Lung (tissue), 12 donors: ENCODE results near the gene MAP10. TPM values are rescaled to one million over a fixed set of nuclear protein-coding genes. Genes with fewer than 3 reads are reported as not detected.

ENCODE experiments used
- ATAC-seq: fragments of 200-7000 bp; cut with Tn5 transposase; one replicate; pipeline ENCODE4 v1.9.1; 2020; ENCODE audit warnings: moderate number of reproducible peaks; ENCODE audit not compliant: insufficient read depth, low FRiP score
- DNase-seq, 3 donors: peaks; one replicate each; pipeline ENCODE4 v3.0.0-alpha.2; 2013 to 2017
- H3K27ac ChIP-seq, 2 donors: one replicate each; pipeline ENCODE4 v1.5.1; 2013; ENCODE audit warnings: mild to moderate bottlenecking in 2 of 2, moderate library complexity in 2 of 2, control low read depth in 1 of 2, inconsistent platforms in 1 of 2, low read depth in 1 of 2, low read length in 1 of 2
- H3K27me3 ChIP-seq, 3 donors: one replicate each; pipeline ENCODE4 v1.5.1; 2013; ENCODE audit warnings: low read length in 2 of 3; ENCODE audit not compliant: control insufficient read depth in 3 of 3, insufficient read depth in 3 of 3
- H3K36me3 ChIP-seq, 4 donors: one replicate each; pipeline ENCODE4 v1.5.1; 2013; ENCODE audit warnings: low read length in 4 of 4, mild to moderate bottlenecking in 1 of 4, moderate library complexity in 1 of 4; ENCODE audit not compliant: control insufficient read depth in 4 of 4, insufficient read depth in 4 of 4
- H3K4me1 ChIP-seq, 5 donors: one replicate each; pipeline ENCODE4 v1.5.1; 2013; ENCODE audit warnings: low read length in 5 of 5, mild to moderate bottlenecking in 2 of 5, moderate library complexity in 1 of 5; ENCODE audit not compliant: control insufficient read depth in 5 of 5, insufficient read depth in 5 of 5
- H3K4me3 ChIP-seq: one replicate; pipeline ENCODE4 v1.5.1; 2013; ENCODE audit warnings: mild to moderate bottlenecking, control low read depth, moderate library complexity
- H3K9ac ChIP-seq, 2 donors: one replicate each; pipeline ENCODE4 v1.5.1; 2013; ENCODE audit warnings: low read length in 2 of 2, control low read depth in 1 of 2; ENCODE audit not compliant: insufficient read depth in 1 of 2
- H3K9me3 ChIP-seq, 4 donors: one replicate each; pipeline ENCODE4 v1.5.1; 2013; ENCODE audit warnings: low read length in 3 of 4, mild to moderate bottlenecking in 1 of 4, moderate library complexity in 1 of 4; ENCODE audit not compliant: control insufficient read depth in 4 of 4, insufficient read depth in 3 of 4
- WGBS, 2 donors: extraction: QIAGEN DNeasy Blood & Tissue Kit; methylation state at CpG; one replicate each; pipeline ENCODE4 v1.1.7; 2013; 5-methylcytosine and 5-hydroxymethylcytosine counted together
- polyA plus RNA-seq, 2 donors: library from polyadenylated mRNA; stranded (reverse); fragments of 200-250 nt; gene quantifications; one replicate each; pipeline ENCODE4 v1.2.1, GENCODE V29; 2013
- total RNA-seq, 2 donors: library from RNA; depleted of rRNA in 1 of 2; stranded (reverse); fragments of >200 nt in 1 of 2; gene quantifications; one replicate each; pipeline ENCODE4 v1.2.1, GENCODE V29; 2014 to 2021
- TF ChIP-seq, protein P1 (sequence below): IDR thresholded peaks from 2 replicates; pipeline ENCODE4 v1.5.1; 2012; ENCODE audit warnings: mild to moderate bottlenecking; ENCODE audit errors: control extremely low read depth, extremely low read depth
- donor health status: control.
- donor health status: control.
- donor health status: Bipolar disorder and iron deficiency.
- donor health status: healthy.
- donor health status: DM: yes; HTN: yes; CAD: no.

MAP10 gene
- total and polyA plus RNA-seq, 4 donors = 0.57 to 3.0 (median 2.1) TPM

DNA sequence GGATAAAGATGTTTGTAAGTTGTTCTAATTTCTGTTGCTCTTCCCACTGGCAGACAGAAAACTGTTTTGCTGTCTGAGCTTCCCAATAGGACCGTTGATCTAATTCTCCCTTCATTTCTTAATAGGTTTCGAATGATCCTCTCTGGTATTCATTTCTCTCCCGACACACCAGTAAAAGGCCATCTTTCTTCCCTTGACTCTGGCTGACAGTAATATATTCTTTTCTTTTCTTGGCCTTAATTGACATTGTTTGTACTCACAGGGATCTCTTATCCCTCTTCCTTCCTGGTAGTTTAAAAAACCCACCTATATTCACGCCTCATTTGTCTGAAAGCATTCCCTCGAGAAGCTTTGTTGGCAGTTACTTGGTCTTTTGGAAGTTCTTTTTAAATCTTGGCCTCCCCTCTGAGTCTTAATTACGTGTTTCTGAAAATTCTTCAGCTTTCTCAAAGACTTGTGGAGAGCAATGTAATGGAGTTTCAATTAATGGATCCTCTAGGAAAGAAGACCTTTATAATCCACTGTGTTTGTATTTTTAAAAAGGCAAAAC is 40.3 kb downstream of the MAP10 start:
- Histone ChIP-seq H3K36me3 (no peaks in the 10 kb centered on the region), H3K27ac (no peak overlapping the region), H3K9me3 (peaks cover 0 to 5% (median 3%) of the 10 kb centered on the region in 4 donors), H3K9ac (no peak overlapping the region), H3K4me3 (no peak overlapping the region), H3K4me1 (peaks cover 0 to 11% (median 0%) of the 10 kb centered on the region in 5 donors), H3K27me3 (no peaks in the 10 kb centered on the region)
- TF ChIP-seq, protein P1, sequence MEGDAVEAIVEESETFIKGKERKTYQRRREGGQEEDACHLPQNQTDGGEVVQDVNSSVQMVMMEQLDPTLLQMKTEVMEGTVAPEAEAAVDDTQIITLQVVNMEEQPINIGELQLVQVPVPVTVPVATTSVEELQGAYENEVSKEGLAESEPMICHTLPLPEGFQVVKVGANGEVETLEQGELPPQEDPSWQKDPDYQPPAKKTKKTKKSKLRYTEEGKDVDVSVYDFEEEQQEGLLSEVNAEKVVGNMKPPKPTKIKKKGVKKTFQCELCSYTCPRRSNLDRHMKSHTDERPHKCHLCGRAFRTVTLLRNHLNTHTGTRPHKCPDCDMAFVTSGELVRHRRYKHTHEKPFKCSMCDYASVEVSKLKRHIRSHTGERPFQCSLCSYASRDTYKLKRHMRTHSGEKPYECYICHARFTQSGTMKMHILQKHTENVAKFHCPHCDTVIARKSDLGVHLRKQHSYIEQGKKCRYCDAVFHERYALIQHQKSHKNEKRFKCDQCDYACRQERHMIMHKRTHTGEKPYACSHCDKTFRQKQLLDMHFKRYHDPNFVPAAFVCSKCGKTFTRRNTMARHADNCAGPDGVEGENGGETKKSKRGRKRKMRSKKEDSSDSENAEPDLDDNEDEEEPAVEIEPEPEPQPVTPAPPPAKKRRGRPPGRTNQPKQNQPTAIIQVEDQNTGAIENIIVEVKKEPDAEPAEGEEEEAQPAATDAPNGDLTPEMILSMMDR = no peak
- 72 to 81% methylated on average over 6 of the region's 6 CpGs for WGBS, 2 donors
- ATAC-seq = no peak
- peak in 2 of 3 donors; percentile 84 to 87 for DNase-seq

- H3K9ac ChIP-seq = no peak overlapping the region
- H3K36me3 ChIP-seq = no peaks in the 10 kb centered on the region
- ATAC-seq (no peak), DNase-seq (no peak)
- H3K4me3 ChIP-seq = no peak overlapping the region
- no peaks in the 10 kb centered on the region for H3K9me3 ChIP-seq
- TF ChIP-seq, protein P1 = no peak
- H3K27ac ChIP-seq = no peak overlapping the region
- no peaks in the 10 kb centered on the region for H3K27me3 ChIP-seq
- 50 to 81% methylated on average over 5 of the region's 5 CpGs for WGBS, 2 donors
- H3K4me1 ChIP-seq = peaks cover 0 to 37% (median 9%) of the 10 kb centered on the region in 5 donors
Measured at GRCh38 chr1:232851532-232851931, 46.3 kb downstream of the MAP10 start.

- WGBS, 2 donors = 59 to 63% methylated on average over 7 of the region's 7 CpGs
- TF ChIP-seq, protein P1 = no peak
- no peak for ATAC-seq
Measured at GRCh38 chr1:232853994-232854797, 49.0 kb downstream of the MAP10 start.

More at GRCh38 chr1:232853994-232854797, 49.0 kb downstream of the MAP10 start:
- H3K4me1 ChIP-seq = peaks cover 0 to 38% (median 9%) of the 10 kb centered on the region in 5 donors
- H3K4me3 ChIP-seq = no peak overlapping the region
- no peaks in the 10 kb centered on the region for H3K36me3 ChIP-seq
- no peak overlapping the region for H3K27ac ChIP-seq
- H3K9me3 ChIP-seq = no peaks in the 10 kb centered on the region
- H3K9ac ChIP-seq = no peak overlapping the region
- DNase-seq = peak in 2 of 3 donors; percentile 73 to 76
- H3K27me3 ChIP-seq = no peaks in the 10 kb centered on the region
